Measurements from ENCODE around the gene SERPINB3.
"Not testable (repeated sequence)": the region's sequence is repeated elsewhere in the genome, so short reads cannot be mapped to it uniquely, and the experiment has no call there.

DNA sequence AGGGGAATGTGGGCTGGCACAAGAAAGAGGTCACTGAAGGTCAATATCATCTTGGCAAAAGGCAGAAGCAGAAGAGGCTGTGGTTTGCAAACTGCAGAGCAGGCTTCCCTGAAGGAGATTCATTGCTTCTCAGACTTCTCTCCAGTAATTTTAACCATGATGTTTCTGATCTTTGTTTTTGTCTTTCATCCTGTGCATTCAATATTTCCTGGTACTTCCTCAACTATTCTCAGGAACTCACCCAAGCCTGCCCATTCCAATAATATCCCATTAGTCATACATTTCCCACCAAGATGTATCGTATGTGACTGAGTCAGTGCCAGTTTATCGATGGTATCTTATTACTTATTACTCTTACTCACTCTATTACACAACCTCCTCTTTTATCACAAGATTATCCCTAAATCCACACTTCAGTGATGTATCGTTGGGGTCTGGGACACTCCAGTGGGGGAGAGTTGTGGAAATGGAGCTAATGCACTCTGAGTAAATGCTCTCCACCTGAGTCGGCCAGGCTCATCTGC, 20.5 kb downstream of the SERPINB3 start:
- TF ChIP-seq ZNF850 (CRISPR knock-in tag; conservative IDR thresholded peaks at IDR 0.05); ZNF747 (CRISPR knock-in tag; IDR thresholded peaks at IDR 0.05; ENCODE audit: borderline replicate concordance); SNRNP70 (IDR thresholded peaks at IDR 0.05; ENCODE audit: low read depth, low read length); ARNT (IDR thresholded peaks at IDR 0.05); ZNF816 (CRISPR knock-in tag; IDR thresholded peaks at IDR 0.05; ENCODE audit: borderline replicate concordance); ELF4 (CRISPR knock-in tag; IDR thresholded peaks at IDR 0.05; ENCODE audit: borderline replicate concordance); ETV6 (CRISPR knock-in tag; conservative IDR thresholded peaks at IDR 0.05); MYNN (CRISPR knock-in tag; IDR thresholded peaks at IDR 0.05; ENCODE audit: low read depth); ERF (CRISPR knock-in tag; IDR thresholded peaks at IDR 0.05); MIXL1 (CRISPR knock-in tag; IDR thresholded peaks at IDR 0.05); KLF6 (CRISPR knock-in tag; IDR thresholded peaks at IDR 0.05): not testable (repeated sequence)
- TF ChIP-seq, protein P1, sequence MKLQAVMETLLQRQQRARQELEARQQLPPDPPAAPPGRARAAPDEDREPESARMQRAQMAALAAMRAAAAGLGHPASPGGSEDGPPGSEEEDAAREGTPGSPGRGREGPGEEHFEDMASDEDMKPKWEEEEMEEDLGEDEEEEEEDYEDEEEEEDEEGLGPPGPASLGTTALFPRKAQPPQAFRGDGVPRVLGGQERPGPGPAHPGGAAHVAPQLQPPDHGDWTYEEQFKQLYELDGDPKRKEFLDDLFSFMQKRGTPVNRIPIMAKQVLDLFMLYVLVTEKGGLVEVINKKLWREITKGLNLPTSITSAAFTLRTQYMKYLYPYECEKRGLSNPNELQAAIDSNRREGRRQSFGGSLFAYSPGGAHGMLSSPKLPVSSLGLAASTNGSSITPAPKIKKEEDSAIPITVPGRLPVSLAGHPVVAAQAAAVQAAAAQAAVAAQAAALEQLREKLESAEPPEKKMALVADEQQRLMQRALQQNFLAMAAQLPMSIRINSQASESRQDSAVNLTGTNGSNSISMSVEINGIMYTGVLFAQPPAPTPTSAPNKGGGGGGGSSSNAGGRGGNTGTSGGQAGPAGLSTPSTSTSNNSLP (IDR thresholded peaks at IDR 0.05; ENCODE audit: low read depth, low read length) = not testable (repeated sequence)
- TF ChIP-seq, protein P2, sequence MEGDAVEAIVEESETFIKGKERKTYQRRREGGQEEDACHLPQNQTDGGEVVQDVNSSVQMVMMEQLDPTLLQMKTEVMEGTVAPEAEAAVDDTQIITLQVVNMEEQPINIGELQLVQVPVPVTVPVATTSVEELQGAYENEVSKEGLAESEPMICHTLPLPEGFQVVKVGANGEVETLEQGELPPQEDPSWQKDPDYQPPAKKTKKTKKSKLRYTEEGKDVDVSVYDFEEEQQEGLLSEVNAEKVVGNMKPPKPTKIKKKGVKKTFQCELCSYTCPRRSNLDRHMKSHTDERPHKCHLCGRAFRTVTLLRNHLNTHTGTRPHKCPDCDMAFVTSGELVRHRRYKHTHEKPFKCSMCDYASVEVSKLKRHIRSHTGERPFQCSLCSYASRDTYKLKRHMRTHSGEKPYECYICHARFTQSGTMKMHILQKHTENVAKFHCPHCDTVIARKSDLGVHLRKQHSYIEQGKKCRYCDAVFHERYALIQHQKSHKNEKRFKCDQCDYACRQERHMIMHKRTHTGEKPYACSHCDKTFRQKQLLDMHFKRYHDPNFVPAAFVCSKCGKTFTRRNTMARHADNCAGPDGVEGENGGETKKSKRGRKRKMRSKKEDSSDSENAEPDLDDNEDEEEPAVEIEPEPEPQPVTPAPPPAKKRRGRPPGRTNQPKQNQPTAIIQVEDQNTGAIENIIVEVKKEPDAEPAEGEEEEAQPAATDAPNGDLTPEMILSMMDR (CRISPR knock-in tag; IDR thresholded peaks at IDR 0.05) = not testable (repeated sequence)
